HG03097 (cell line): Measurements from ENCODE around the gene KCNIP1.

ENCODE experiments used
- ATAC-seq: cut with Tn5 transposase; IDR thresholded peaks from one replicate; pipeline ENCODE4 v1.9.1; 2021; ENCODE audit not compliant: unreplicated experiment, low FRiP score

KCNIP1 gene

DNA sequence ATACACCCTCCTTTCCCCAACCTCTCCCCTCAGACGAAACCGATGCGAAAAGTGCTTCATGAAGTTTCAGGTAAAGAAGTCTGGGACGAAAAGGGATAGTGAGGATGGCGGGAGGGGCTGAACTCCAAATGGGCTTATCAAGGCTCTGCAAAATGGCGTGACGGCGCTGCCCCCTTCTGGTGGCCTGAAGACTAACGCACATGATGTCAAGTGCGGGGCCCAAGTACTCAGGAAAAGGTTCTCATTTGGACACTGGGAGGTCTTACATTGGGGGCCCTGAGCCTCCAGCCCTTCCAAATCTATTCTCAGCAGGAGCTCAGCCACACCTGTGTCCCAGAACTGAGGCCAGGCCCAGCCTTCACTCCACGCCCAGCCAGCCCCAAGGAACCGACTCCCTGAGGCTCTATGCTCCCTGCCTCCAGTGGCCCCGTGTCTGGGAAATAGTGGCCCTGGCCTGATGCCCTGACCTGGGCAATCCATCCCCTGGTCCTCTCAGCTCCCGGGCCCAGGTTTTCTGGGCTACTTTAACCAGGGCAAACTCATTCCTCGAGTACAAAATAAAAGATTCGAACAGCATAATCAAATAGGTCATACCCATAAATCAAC is 119.9 kb downstream of the KCNIP1 start:
- no peak for ATAC-seq

DNA sequence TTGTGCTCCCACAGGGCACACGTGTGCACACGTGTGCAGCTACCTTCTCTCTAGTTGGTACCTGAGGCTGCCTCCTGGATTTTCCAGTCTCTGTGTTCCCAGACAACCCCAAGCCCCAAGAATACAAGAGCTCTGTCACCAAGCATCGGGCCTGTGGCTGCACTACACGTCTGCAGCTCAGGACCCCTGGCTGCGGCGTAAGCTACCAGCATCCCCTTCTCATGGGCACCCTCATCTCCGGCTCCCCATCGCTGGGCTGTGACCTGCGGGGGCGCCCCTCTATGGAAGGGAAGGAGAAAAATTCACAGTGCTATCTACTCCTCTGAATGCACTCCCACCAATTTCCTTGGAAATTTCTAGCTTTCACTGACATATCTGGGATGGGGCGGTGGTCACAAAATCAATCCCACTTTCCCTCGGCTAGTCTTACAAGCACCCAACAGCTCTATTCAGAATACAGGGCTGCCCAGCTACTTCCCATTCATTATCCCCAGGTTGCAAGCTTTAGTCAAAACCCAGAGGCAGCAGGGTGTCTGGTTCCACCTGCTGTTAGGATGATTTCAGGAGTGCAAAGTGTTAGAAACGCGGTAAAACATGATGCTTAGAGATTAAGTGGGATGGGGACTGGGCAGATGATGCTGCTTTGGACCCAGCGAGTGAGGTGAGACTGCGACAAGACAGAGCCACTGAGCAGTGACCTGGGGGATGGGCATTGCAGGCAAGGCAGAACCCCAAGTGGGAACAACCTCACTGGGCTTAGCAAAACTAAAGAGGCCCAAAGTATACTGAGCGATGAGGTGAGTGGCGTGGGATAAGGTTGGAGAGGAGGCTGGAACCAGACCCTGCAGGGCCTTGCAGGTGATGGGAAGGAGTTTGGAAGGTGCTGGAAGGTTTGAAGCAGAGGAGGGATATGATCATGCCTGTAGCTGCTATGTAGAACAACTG is 121.7 kb downstream of the KCNIP1 start:
- ATAC-seq: no peak

DNA sequence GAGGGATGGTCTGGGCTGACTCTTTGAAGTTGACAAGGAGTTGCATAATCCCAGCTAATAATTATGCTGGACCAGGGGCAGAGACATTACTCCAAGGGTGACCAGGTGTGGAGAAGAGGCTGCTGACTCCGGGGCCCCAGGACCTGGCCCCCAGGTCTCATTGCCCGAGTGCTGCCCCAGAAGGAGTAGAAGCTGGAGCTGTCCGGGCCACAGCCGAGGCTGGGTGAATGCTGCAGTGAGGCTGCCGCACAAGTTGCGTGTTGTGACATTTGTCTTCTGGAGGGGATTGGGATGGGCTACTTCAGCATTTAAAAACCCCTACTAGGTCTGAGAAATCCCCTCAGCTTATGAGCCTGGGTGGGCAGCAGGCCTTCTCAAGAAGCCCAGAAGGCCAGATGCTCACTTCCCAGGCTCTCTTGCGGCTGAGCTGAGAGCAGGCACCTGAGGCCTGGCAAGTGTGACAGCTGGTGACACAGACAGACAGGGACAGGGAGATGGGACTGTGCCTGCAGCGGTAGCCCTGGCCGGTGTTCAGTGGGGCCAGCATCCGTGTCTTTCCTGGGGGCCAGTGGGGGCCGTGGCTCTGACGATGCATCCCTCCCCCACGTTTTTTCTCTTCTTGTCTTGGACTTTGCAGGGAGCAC is 122.8 kb downstream of the KCNIP1 start:
- ATAC-seq: no peak

DNA sequence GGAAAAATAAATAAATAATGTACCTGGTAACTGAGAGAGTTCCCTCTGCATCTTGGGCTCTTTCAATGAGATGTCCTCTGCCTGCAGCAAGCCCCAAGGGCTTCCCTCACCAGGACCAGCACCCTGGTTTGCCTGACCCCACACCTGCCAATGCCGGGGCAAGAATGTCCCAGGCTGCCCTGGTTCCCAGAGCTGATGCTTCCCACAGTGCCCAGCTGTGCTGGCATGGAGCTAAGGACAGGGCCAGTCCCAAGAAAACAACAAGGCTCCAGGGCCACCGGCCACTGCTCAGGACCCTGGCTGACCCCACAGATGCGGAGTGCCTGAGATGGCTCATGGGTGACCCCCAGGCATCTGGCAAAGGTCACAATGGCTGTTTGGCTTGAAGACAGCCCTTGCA is 123.5 kb downstream of the KCNIP1 start:
- ATAC-seq: no peak

DNA sequence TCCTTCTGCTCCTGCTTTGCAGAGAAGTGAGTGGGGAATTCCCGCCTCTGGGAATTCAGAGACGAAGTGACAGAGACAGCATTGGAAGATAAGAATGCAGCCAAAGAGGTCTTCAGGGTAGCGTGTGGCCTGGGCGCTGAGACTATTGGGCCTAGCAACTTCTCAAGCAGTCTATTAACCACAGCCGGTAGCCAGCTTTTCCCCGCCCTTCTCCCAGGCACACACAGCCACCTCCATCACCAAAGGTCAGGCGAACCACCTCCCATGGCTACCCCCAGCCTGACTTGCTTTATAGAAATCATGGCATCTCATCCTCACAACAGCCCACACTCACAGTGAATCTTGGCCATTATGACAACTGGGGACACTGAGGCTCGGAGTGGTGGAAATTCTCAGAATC is 124.2 kb downstream of the KCNIP1 start:
- ATAC-seq: no peak

DNA sequence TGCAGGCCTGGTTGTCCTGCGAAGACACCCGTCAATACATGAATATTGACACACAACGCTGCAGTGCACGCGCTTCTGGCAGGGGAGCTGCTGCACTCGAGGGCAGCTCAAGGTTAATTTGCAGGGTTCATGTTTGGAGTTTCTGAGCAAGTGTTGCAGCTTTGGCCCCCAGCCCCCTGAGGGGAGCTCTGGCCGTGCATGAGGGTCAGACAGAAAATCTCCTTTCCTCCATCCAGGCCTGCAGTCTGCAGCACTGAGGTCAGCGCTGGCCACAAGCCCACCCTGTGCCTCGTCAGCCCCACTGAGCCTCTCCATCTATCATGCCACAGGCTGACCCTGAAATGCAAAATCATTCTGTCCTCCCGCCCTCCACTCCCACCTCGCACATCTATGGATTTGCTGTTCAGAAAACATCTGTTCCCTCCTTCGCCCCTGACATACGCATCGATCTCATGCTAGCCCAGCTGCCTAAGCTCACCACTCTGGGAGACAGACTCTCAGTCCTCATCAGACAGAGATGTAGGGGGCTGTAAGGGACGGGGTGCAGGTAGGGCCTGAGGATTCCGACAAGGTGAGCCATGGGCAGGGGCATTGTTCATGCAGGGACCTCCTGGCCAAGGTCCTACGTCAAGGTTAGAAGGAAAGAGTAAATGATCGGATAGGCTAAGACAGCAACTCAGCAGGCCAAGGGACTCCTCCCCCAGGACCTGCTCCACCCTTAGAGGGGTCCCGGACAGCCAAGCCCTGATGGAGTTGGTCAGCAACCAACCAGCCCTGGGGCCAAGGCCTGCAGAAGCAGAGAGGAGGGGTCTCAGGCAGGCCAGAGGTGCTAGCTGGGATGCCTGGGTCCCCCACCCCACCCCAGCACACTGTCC is 125.1 kb downstream of the KCNIP1 start:
- no peak for ATAC-seq

DNA sequence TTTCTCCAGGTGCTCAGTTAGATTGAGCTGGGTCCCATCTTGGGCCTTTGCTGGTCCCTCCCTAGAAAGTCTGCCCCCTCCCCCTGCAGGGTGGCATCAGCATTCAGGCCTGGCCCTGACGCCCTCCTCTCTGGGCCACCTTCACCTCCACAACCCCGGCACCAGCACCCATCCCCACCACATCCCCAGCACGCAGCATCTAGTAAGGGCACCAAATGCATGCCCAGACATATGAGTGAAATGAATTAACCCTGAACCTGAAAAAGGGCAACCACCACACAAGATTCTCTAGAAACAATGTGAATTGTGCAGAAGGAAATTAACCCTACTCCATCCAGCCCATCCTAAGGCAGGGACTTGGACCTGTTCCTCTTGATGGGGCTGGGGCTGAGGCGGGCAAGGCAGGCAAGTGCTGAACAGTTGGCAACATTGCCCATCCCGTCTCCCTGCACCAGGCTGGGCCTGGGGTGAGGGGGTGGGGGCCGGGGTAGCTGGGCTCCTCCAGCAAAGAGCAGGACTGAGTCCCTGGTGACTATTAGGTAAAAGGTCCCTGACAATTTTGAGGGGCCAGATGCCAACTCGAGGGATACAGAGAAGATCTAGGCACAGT is 125.9 kb downstream of the KCNIP1 start:
- no peak for ATAC-seq

DNA sequence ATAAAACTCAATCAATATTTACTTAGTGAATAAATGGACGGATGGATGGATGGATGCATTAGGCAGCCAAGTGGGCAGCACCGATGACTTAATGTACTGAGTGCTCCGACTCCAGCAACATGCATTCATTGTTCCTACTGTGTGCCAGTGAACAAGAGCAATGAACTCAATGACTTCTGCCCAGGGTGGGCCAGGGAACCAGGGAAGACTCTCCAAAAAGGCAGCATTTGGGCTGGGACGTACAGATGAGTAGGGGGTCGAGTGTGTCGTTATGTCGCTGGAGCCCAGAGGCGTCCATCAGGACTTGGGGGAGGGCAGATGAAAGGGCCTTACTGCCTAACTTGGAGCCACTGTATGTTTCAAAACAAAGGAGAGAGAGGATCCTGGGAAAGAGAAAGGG is 126.4 kb downstream of the KCNIP1 start:
- ATAC-seq: no peak

DNA sequence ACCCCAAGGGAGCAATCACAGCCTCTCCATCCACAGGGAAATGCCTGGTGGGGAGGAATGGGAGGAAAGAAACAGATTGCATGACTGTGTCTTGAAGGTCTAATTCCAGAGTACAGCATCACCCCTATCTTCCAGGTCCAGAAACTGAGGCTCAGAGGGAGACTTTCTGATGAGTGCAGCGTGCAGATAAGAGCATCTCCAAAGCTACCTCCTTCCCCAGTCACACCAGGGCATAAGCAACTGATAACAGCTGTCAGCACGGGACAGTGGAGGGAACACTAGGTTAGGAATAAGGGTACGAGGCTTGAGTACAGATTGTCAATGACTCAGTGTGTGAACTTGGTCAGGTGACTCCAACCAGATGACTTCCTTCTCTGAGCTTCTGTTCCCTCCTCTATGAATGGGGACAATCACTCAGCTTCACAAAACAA is 126.9 kb downstream of the KCNIP1 start:
- ATAC-seq: no peak

DNA sequence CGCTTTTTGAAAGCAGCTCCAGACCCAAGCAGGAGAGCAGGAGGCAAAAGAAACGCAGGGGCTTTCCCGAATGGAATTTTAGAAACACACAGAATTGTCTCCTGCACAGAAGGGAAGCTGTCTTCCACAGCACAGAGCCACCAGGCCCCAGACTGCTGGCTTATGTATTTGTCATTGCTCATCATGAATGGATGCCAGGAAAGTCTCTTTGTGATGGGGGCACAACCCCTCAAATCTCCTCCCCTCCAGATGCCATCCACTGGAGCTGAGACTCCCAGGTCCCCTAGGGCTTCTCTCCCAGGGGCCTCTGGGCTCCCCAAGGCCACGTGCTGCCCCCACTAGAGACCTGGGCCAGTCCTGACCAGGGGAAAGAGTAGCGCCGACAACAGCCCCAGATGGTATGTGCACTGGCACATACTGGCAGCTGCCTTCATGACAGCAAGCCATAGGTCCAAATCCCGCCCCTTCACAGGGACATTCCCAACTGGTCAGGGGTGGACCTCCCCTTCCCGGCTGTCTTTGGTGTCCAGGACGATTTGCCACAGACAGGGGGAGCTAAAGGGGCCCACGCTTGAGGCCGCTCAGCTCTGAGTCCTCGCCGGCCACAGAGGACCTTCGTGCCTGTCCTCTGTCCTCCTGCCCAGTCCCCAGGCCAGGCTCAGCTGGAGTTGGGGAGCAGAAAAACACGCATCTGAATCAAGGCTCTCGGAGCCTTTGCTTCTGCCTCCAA is 127.8 kb downstream of the KCNIP1 start:
- no peak for ATAC-seq

DNA sequence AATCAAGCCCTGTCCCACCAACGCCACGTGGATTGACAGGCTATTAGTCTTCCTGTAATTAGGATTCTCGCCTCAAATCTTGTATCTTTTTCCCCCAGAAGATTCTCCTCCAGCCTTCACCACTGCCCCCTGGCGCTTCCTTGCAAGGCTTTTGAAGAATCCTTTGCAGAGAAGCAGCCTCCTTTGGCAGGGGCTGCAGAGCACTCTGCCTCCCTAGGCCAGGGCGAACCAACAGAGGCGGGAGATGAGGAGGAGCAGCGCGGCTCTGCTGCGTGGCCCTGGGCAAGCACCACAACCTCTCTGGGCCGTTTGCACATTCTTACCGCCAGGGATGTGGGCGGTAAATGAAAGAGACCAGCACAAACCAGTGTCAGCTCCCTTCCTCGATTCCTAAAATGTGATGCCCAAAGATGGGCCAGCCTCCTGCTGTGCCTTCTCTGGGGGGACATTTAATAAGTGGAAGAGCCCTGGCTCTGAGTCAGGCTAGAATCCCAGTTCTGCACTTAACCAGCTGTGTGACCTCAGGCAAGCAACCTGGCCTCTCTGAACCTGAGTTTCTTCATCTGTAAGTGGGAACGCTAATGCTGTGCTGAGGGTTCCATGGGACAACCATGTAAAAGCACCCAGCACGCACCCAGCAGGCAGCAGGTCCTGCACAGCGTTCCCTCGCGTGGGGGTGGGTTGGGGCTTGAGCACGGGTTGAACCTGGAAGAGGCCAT is 128.6 kb downstream of the KCNIP1 start:
- ATAC-seq: no peak

DNA sequence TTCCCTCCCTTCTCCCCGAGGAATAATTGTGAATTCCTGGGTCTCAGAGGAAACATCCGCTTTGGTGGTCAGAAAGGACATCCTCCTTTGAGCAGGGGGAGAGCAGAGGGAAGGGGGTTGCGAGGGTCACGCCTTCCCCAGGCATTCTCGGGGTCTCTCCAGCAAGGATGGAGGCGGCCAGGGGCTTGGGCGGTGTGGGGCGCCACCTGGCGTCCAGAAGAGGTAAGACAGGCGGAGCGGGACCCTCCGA is 129.1 kb downstream of the KCNIP1 start:
- no peak for ATAC-seq

DNA sequence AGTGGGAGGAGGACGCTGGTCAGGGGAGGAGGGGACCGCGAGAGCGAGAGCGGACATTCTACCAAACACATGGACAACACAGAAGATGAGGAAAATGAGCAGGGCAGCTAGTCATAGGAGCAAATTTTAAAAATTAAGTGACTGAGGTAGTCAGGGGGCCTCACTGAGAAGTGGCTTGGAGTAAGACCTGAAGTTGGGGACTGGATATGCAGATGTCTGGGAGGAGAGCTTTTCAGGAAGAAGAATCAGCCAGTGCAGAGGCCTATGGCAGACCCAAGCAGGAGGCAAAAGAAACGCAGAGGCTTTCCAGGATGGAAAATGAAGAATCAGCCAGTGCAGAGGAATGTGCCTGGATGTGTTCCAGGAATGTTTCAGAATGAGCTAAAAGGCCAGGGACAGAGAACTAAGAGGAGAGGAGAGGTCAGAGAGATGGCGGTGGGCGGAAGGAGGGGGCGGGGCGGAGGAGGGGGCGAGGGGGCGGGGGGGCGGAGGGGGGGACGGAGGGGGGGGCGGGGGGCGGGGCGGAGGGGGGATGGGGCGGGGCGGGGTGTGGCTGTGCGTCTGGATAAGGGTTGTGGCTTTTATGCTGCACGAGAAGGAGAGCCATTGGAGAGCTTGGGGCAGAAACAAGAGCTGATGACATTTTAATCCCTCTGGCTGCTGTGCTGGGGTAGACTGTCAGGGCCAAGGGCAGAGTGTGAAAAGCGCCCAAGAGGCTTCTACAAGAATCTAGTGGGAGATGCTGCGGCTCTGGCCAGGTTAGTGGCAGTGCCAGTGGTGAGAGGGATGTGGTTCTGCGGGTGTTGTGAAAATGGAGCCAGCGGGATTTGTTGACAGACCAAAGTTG is 129.6 kb downstream of the KCNIP1 start:
- no peak for ATAC-seq

DNA sequence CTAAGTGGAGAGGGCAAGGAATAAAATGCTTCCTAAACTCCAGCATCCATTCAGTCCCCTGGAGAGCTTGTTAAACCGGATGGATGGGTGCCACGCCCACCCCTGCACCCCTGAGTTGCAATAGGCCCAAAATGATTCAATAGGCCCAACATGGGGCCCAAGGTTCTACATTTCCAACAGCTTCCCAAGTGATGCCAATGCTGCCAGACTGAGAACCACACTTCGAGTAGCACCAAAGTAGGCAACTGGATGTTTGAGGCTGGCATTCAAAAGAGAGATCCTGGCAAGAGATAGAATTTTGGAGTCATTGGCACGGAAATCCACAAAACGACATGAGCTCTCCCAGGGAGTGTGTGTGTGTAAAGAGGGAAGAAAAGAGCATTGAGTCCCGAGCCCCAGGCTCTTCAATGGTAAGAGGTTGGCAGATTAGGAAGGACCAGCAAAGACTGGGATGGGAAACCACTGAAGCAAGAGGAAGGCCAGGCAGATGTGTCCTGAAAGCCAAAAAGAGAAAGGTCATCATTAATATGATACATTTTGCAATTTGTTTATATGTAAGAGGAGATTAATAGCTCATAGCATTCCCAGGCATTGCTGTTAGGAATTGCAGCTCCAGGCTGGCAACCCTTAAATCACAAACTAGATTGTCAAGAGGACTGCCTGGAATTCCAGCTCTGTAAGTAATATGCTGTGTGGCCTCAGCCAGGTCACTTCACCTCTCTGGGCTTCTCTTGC is 130.6 kb downstream of the KCNIP1 start:
- no peak for ATAC-seq

DNA sequence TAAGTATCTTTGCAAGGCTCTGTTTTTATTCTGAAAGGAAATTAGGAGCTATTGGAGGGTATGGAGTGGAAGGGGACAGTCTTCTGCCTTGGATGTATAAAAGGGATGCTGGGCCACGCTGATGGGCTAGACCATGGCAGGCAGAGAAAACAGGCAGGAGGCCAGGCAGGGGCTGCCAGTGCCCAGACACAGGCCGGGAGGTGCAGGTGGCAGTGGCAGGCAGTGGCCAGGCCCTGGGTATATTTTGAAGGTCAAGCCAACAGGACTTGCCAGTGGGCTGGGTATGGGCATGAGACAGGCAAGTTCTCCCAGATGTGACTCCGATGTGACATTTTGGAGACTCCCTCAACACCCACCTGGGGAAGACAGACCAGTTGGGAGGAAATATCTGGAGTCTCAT is 131.9 kb downstream of the KCNIP1 start:
- no peak for ATAC-seq

DNA sequence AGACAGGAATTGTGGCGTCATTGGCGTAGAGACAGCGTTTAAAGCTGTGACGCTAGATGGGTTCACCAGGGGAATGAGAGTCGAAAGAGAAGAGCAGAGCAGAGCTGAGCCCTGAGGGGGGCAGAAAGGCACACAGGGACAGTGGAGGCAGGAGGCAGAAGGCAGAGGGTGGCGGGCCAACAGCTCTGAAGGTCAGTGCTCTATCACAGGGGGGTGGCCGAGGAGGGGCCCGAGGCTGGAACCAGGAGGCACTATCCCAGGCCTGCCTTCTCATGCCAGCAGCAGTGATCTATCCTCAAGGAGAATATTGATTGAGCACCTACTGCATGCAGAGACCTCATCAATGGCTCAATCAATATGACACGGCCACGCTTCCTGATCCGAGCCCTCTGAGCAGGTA is 132.4 kb downstream of the KCNIP1 start:
- no peak for ATAC-seq

DNA sequence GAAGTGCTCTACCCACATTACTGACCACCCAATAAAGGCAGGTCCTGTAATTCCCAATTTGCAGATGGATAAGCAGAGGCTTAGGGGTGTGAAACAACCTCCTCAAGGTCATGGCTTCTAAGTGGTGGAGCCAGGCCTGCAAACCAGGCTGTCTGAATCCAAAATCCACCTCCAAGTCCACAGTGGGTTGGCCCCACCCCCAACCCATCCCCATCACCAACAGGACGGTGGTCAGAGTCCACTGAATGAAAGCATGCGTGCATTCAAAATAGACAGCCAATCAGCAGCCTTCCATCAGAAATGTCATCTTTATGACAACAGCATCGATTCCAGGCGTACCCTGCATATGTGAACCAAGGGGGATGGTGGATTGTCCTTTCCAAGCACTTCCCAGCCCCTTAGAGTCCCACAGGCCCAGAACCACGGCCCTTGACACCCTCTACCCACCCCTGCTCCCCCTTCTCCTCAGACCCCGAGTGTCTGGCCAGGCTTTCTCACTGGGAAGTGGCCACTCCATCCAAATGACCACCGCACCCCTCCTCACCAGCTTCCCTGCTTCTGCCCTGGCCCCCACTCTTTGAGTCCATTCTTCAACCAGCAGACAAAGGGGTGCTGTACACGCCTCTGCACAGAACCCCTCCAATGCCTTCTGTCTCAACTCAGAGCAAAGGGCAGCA is 133.1 kb downstream of the KCNIP1 start:
- no peak for ATAC-seq
